Transverse colon (tissue), 4 donors: Measurements from ENCODE around the gene GTF3C6. TPM values are rescaled to one million over a fixed set of nuclear protein-coding genes. Genes with fewer than 3 reads are reported as not detected.

ENCODE experiments used
- DNase-seq: peaks from one replicate; pipeline ENCODE4 v3.0.0-alpha.2; 2019
- H3K27ac ChIP-seq, 4 donors: fragments of 200-600 bp; sonication (generic); 2 replicates each; pipeline ENCODE4 v1.5.1; 2016 to 2018; ENCODE audit warnings: inconsistent platforms in 4 of 4
- H3K27me3 ChIP-seq: fragments of 200-600 bp; sonication (generic); 2 replicates; pipeline ENCODE4 v1.5.1; 2017; ENCODE audit warnings: inconsistent platforms
- H3K36me3 ChIP-seq, 4 donors: fragments of 200-600 bp; sonication (generic); 2 replicates each; pipeline ENCODE4 v1.5.1; 2017 to 2019; ENCODE audit warnings: inconsistent platforms in 4 of 4
- H3K4me1 ChIP-seq, 4 donors: fragments of 200-600 bp; sonication (generic); 2 replicates each; pipeline ENCODE4 v1.5.1; 2017 to 2020; ENCODE audit warnings: inconsistent platforms in 4 of 4
- H3K4me3 ChIP-seq, 4 donors: fragments of 200-600 bp; sonication (generic); 1 replicate in 1 of 4; 2 replicates in 3 of 4; pipeline versions ENCODE4 v1.5.1 to v1.6.1; 2017 to 2019; ENCODE audit warnings: inconsistent platforms in 4 of 4
- H3K9me3 ChIP-seq, 2 donors: fragments of 200-600 bp; sonication (generic); 2 replicates each; pipeline ENCODE4 v1.5.1; 2017 to 2019; ENCODE audit warnings: inconsistent platforms in 2 of 2
- EP300 ChIP-seq: sonication (generic); formaldehyde crosslinking; IDR thresholded peaks from one replicate; pipeline ENCODE4 v1.6.1; 2017; ENCODE audit warnings: antibody characterized with exemption, low read depth
- POLR2A ChIP-seq: fragments of 450-650 bp; IDR thresholded peaks from one replicate; pipeline ENCODE4 v1.6.1; 2016; ENCODE audit warnings: antibody characterized with exemption, mild to moderate bottlenecking, moderate library complexity
- POLR2AphosphoS5 ChIP-seq, 3 donors: sonication (generic); formaldehyde crosslinking; IDR thresholded peaks; one replicate each; pipeline ENCODE4 v1.6.1; 2016; ENCODE audit warnings: antibody characterized with exemption in 3 of 3
- WGBS, 2 donors: methylation state at CpG; one replicate each; pipeline ENCODE4 v1.1.5; 2018; ENCODE audit warnings: low coverage in 1 of 2; 5-methylcytosine and 5-hydroxymethylcytosine counted together
- in situ Hi-C, 4 donors: fragments of 200-750 bp; cut with MboI; loops; one replicate each; pipeline versions ENCODE4 v1.15.0 to v1.15.1; 2017; ENCODE audit warnings: low sequenced_read_pairs in 3 of 4, low pct_ligation_motif_present in 1 of 4, low pct_unique_long_range_greater_than_20kb in 1 of 4
- intact Hi-C: fragments of 100-400 bp; cut with DNase I; formaldehyde crosslinking; loops from one replicate; pipeline ENCODE4 v1.15.1; 2023; ENCODE audit warnings: low total_unique reads
- total RNA-seq, 4 donors: library from RNA; depleted of rRNA; stranded (reverse); fragments of >200 nt; gene quantifications; one replicate each; pipeline ENCODE4 v1.1.0, GENCODE V29; 2016
- TF ChIP-seq, protein P1 (sequence below), 5 experiments: fragments of 200-600 bp in 3 of 5; fragments of 450-650 bp in 2 of 5; sonication (generic) in 3 of 5; IDR thresholded peaks; 1 replicate in 2 of 5; 2 replicates in 3 of 5; pipeline ENCODE4 v1.5.1; 2016 to 2017; ENCODE audit warnings: antibody characterized with exemption in 5 of 5, inconsistent platforms in 3 of 5, mild to moderate bottlenecking in 2 of 5, moderate library complexity in 1 of 5

The GTF3C6 gene
- total RNA-seq, 4 donors from 2014 or later = 13.5 to 53.4 (median 24.6) TPM

GRCh38 chr6:110935171-110935570 is 23.3 kb upstream of the GTF3C6 start:
- intact Hi-C loops = no loop called here
- no peak overlapping the region for H3K4me3 ChIP-seq
- no peak for TF ChIP-seq POLR2A
- no peak for TF ChIP-seq POLR2AphosphoS5 (IDR thresholded peaks at IDR 0.05)
- no peak for TF ChIP-seq EP300
- TF ChIP-seq, protein P1, sequence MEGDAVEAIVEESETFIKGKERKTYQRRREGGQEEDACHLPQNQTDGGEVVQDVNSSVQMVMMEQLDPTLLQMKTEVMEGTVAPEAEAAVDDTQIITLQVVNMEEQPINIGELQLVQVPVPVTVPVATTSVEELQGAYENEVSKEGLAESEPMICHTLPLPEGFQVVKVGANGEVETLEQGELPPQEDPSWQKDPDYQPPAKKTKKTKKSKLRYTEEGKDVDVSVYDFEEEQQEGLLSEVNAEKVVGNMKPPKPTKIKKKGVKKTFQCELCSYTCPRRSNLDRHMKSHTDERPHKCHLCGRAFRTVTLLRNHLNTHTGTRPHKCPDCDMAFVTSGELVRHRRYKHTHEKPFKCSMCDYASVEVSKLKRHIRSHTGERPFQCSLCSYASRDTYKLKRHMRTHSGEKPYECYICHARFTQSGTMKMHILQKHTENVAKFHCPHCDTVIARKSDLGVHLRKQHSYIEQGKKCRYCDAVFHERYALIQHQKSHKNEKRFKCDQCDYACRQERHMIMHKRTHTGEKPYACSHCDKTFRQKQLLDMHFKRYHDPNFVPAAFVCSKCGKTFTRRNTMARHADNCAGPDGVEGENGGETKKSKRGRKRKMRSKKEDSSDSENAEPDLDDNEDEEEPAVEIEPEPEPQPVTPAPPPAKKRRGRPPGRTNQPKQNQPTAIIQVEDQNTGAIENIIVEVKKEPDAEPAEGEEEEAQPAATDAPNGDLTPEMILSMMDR (IDR thresholded peaks at IDR 0.05) = no peak
- H3K27ac ChIP-seq = no peak overlapping the region
- WGBS, 2 donors = 72 to 93% methylated on average over 2 to 6 of the region's 6 CpGs
- no peaks in the 10 kb centered on the region for H3K36me3 ChIP-seq
- no peaks in the 10 kb centered on the region for H3K9me3 ChIP-seq
- DNase-seq = no peak
- no peaks in the 10 kb centered on the region for H3K4me1 ChIP-seq
- no peaks in the 10 kb centered on the region for H3K27me3 ChIP-seq
- in situ Hi-C loops = loop anchor here in 2 of 4 donors (10.0 to 25.0 kb wide), 3 partner anchors 240 to 398 kb away; no protein-coding TSS in a partner anchor

DNA sequence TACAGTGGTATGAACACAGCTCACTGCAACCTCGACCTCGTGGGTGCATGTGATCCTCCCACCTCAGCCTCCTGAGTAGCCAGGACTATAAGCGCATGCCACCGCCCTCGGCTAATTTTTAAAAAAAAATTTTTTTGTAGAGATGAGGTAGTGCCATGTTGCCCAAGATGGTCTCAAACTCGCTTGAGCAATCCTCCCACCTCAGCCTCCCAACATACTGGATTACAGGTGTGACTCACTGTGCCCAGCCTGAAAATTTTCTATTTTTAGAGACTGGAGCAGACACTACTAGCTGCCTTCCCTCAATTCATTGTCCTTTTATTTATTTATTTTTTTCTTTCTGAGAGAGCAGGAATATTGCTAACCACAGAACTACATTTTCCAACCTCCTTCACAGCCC is 20.3 kb upstream of the GTF3C6 start:
- H3K27me3 ChIP-seq = no peaks in the 10 kb centered on the region
- no peak overlapping the region for H3K27ac ChIP-seq
- WGBS, 2 donors = 97 to 98% methylated on average over 6 of the region's 6 CpGs
- in situ Hi-C loops = loop anchor here in 2 of 4 donors (10.0 to 25.0 kb wide), 3 partner anchors 243 to 401 kb away; no protein-coding TSS in a partner anchor
- intact Hi-C loops = no loop called here
- TF ChIP-seq, protein P1 (IDR thresholded peaks at IDR 0.05) = no peak
- TF ChIP-seq POLR2AphosphoS5 (IDR thresholded peaks at IDR 0.05) (no peak), EP300 (no peak), POLR2A (no peak)
- no peaks in the 10 kb centered on the region for H3K36me3 ChIP-seq
- H3K4me3 ChIP-seq = no peak overlapping the region
- no peaks in the 10 kb centered on the region for H3K4me1 ChIP-seq
- DNase-seq = no peak
- H3K9me3 ChIP-seq = no peaks in the 10 kb centered on the region

- DNase-seq = no peak
- intact Hi-C loops = no loop called here
- Histone ChIP-seq H3K36me3 (no peaks in the 10 kb centered on the region), H3K4me1 (no peaks in the 10 kb centered on the region), H3K27ac (no peak overlapping the region), H3K27me3 (no peaks in the 10 kb centered on the region), H3K4me3 (no peak overlapping the region), H3K9me3 (no peaks in the 10 kb centered on the region)
- TF ChIP-seq POLR2A = no peak
- TF ChIP-seq EP300 = no peak
- TF ChIP-seq, protein P1 (IDR thresholded peaks at IDR 0.05) = no peak
- TF ChIP-seq POLR2AphosphoS5 (IDR thresholded peaks at IDR 0.05) = no peak
- in situ Hi-C loops = loop anchor here (10.0 to 25.0 kb wide), 4 partner anchors 245 to 405 kb away; no protein-coding TSS in a partner anchor
- 78 to 79% methylated on average over 5 to 8 of the region's 8 CpGs for WGBS, 2 donors
Measured at GRCh38 chr6:110939429-110940200, 18.9 kb upstream of the GTF3C6 start.

DNA sequence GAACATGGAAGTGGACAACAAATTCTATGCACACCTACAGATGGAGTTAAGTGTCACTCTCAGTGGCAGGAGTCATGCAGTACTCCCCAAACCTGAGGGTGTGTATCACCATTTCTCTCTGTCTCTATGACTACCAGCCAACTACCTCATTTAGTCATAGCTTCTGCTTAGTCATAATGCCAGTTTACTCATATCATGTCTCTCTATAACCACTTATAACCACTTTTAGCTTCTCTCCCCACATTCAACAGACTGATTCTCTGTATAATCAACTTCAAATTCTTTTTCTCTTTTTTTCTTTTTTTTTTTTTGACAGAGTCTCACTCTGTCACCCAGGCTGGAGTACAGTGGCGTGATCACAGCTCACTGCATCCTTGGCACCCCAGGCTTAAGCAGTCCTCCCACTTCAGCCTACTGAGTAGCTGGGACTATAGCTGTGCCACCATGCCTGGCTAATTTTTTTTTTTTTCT is 13.8 kb upstream of the GTF3C6 start:
- no peaks in the 10 kb centered on the region for H3K36me3 ChIP-seq
- H3K9me3 ChIP-seq = no peaks in the 10 kb centered on the region
- H3K27me3 ChIP-seq = no peaks in the 10 kb centered on the region
- TF ChIP-seq, protein P1 (IDR thresholded peaks at IDR 0.05) = no peak
- no peak for TF ChIP-seq POLR2AphosphoS5 (IDR thresholded peaks at IDR 0.05)
- TF ChIP-seq POLR2A = no peak
- TF ChIP-seq EP300 = no peak
- peaks cover 0 to 4% (median 0%) of the 10 kb centered on the region in 4 donors for H3K4me1 ChIP-seq
- 67 to 100% methylated on average over 1 of the region's 1 CpG for WGBS, 2 donors
- no peak overlapping the region for H3K4me3 ChIP-seq
- in situ Hi-C loops (loop anchor here (10.0 to 25.0 kb wide), 3 partner anchors 257 to 410 kb away; no protein-coding TSS in a partner anchor), intact Hi-C loops (no loop called here)
- DNase-seq = no peak
- H3K27ac ChIP-seq = no peak overlapping the region
